GM23338 (cell line): ENCODE results near the gene TF. TPM values are rescaled to one million over a fixed set of nuclear protein-coding genes. Genes with fewer than 3 reads are reported as not detected.

Experiments used
- EZH2 ChIP-seq: fragments of 200-600 bp; sonication (generic); IDR thresholded peaks from one replicate; pipeline ENCODE4 v1.8.0; 2017; ENCODE audit warnings: antibody characterized with exemption, mild to moderate bottlenecking, low read depth; ENCODE audit not compliant: unreplicated experiment
- ZNF331 ChIP-seq: fragments of 250-450 bp; sonication (Bioruptor Pico); IDR thresholded peaks from 2 replicates; pipeline ENCODE4 v1.5.0; 2020; ENCODE audit warnings: low read depth, mild to moderate bottlenecking, moderate library complexity
- polyA plus RNA-seq: library from polyadenylated mRNA; unstranded; fragments of >200 nt; fragmentation: Nextera tagmentation; extraction: Ambion mirVana; gene quantifications from 2 replicates; pipeline ENCODE4 v1.2.1, GENCODE V29; 2016
- total RNA-seq: library from RNA; depleted of rRNA; stranded (reverse); fragments of >200 nt; shearing (Covaris generic); gene quantifications from 2 replicates; pipeline ENCODE4 v1.2.3, GENCODE V29; 2014
- TF ChIP-seq, protein P1 (sequence below): fragments of 250-450 bp; sonication (Bioruptor Pico); IDR thresholded peaks from 2 replicates; pipeline ENCODE4 v1.5.0; 2020; ENCODE audit warnings: mild to moderate bottlenecking, moderate library complexity
- TF ChIP-seq, protein P2 (sequence below): IDR thresholded peaks from one replicate; pipeline ENCODE4 v1.6.1; 2018; ENCODE audit warnings: antibody characterized with exemption; ENCODE audit not compliant: unreplicated experiment
- TF ChIP-seq, protein P3 (sequence below): IDR thresholded peaks from 2 replicates; pipeline ENCODE4 v1.6.1; 2016; ENCODE audit warnings: antibody characterized with exemption

The TF gene
- total and polyA plus RNA-seq, 2 experiments from 2014 or later = 0.03 to 0.76 TPM

DNA sequence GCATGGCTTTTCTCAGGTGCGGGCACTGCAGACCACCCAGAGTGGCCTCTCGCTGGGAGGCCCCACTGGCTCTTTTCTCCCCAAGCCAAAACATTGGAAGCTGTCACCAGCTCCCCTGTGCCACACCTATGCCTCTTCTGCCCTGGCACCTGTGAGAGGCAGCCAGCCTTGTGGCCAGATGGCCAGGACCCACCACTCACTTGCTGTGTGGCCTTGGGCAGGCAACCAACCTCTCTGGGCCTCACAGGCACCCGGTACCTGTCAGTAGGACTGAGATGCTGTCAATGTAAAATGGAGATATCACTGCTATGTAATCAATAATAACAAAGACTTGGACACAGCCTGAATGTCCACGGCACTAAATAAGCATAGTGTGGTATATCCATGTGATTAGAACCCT is 96.0 kb downstream of the TF start (continued):
- TF ChIP-seq, protein P1, sequence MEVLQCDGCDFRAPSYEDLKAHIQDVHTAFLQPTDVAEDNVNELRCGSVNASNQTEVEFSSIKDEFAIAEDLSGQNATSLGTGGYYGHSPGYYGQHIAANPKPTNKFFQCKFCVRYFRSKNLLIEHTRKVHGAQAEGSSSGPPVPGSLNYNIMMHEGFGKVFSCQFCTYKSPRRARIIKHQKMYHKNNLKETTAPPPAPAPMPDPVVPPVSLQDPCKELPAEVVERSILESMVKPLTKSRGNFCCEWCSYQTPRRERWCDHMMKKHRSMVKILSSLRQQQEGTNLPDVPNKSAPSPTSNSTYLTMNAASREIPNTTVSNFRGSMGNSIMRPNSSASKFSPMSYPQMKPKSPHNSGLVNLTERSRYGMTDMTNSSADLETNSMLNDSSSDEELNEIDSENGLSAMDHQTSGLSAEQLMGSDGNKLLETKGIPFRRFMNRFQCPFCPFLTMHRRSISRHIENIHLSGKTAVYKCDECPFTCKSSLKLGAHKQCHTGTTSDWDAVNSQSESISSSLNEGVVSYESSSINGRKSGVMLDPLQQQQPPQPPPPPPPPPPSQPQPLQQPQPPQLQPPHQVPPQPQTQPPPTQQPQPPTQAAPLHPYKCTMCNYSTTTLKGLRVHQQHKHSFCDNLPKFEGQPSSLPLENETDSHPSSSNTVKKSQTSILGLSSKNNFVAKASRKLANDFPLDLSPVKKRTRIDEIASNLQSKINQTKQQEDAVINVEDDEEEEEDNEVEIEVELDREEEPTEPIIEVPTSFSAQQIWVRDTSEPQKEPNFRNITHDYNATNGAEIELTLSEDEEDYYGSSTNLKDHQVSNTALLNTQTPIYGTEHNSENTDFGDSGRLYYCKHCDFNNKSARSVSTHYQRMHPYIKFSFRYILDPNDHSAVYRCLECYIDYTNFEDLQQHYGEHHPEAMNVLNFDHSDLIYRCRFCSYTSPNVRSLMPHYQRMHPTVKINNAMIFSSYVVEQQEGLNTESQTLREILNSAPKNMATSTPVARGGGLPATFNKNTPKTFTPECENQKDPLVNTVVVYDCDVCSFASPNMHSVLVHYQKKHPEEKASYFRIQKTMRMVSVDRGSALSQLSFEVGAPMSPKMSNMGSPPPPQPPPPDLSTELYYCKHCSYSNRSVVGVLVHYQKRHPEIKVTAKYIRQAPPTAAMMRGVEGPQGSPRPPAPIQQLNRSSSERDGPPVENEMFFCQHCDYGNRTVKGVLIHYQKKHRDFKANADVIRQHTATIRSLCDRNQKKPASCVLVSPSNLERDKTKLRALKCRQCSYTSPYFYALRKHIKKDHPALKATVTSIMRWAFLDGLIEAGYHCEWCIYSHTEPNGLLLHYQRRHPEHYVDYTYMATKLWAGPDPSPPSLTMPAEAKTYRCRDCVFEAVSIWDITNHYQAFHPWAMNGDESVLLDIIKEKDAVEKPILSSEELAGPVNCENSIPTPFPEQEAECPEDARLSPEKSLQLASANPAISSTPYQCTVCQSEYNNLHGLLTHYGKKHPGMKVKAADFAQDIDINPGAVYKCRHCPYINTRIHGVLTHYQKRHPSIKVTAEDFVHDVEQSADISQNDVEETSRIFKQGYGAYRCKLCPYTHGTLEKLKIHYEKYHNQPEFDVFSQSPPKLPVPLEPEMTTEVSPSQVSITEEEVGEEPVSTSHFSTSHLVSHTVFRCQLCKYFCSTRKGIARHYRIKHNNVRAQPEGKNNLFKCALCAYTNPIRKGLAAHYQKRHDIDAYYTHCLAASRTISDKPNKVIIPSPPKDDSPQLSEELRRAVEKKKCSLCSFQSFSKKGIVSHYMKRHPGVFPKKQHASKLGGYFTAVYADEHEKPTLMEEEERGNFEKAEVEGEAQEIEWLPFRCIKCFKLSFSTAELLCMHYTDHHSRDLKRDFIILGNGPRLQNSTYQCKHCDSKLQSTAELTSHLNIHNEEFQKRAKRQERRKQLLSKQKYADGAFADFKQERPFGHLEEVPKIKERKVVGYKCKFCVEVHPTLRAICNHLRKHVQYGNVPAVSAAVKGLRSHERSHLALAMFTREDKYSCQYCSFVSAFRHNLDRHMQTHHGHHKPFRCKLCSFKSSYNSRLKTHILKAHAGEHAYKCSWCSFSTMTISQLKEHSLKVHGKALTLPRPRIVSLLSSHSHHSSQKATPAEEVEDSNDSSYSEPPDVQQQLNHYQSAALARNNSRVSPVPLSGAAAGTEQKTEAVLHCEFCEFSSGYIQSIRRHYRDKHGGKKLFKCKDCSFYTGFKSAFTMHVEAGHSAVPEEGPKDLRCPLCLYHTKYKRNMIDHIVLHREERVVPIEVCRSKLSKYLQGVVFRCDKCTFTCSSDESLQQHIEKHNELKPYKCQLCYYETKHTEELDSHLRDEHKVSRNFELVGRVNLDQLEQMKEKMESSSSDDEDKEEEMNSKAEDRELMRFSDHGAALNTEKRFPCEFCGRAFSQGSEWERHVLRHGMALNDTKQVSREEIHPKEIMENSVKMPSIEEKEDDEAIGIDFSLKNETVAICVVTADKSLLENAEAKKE (CRISPR knock-in tag) = no peak
- TF ChIP-seq, protein P2, sequence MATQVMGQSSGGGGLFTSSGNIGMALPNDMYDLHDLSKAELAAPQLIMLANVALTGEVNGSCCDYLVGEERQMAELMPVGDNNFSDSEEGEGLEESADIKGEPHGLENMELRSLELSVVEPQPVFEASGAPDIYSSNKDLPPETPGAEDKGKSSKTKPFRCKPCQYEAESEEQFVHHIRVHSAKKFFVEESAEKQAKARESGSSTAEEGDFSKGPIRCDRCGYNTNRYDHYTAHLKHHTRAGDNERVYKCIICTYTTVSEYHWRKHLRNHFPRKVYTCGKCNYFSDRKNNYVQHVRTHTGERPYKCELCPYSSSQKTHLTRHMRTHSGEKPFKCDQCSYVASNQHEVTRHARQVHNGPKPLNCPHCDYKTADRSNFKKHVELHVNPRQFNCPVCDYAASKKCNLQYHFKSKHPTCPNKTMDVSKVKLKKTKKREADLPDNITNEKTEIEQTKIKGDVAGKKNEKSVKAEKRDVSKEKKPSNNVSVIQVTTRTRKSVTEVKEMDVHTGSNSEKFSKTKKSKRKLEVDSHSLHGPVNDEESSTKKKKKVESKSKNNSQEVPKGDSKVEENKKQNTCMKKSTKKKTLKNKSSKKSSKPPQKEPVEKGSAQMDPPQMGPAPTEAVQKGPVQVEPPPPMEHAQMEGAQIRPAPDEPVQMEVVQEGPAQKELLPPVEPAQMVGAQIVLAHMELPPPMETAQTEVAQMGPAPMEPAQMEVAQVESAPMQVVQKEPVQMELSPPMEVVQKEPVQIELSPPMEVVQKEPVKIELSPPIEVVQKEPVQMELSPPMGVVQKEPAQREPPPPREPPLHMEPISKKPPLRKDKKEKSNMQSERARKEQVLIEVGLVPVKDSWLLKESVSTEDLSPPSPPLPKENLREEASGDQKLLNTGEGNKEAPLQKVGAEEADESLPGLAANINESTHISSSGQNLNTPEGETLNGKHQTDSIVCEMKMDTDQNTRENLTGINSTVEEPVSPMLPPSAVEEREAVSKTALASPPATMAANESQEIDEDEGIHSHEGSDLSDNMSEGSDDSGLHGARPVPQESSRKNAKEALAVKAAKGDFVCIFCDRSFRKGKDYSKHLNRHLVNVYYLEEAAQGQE = no peak
- TF ChIP-seq ZNF331 (CRISPR knock-in tag) (no peak), EZH2 (no peak)
- TF ChIP-seq, protein P3, sequence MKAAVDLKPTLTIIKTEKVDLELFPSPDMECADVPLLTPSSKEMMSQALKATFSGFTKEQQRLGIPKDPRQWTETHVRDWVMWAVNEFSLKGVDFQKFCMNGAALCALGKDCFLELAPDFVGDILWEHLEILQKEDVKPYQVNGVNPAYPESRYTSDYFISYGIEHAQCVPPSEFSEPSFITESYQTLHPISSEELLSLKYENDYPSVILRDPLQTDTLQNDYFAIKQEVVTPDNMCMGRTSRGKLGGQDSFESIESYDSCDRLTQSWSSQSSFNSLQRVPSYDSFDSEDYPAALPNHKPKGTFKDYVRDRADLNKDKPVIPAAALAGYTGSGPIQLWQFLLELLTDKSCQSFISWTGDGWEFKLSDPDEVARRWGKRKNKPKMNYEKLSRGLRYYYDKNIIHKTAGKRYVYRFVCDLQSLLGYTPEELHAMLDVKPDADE = no peak
